Prostate gland (tissue), 2 donors: Measurements from ENCODE around the gene STOML1.

Experiments used
- POLR2AphosphoS5 ChIP-seq: sonication (generic); formaldehyde crosslinking; IDR thresholded peaks from one replicate; pipeline ENCODE4 v1.6.1; 2017; ENCODE audit warnings: antibody characterized with exemption
- TF ChIP-seq, protein P1 (sequence below), 4 experiments: fragments of 200-600 bp in 2 of 4; fragments of 450-650 bp in 2 of 4; sonication (generic) in 2 of 4; IDR thresholded peaks; 1 replicate in 3 of 4; 2 replicates in 1 of 4; pipeline ENCODE4 v1.5.1; 2016 to 2019; ENCODE audit warnings: antibody characterized with exemption in 4 of 4, mild to moderate bottlenecking in 2 of 4, moderate library complexity in 2 of 4

DNA sequence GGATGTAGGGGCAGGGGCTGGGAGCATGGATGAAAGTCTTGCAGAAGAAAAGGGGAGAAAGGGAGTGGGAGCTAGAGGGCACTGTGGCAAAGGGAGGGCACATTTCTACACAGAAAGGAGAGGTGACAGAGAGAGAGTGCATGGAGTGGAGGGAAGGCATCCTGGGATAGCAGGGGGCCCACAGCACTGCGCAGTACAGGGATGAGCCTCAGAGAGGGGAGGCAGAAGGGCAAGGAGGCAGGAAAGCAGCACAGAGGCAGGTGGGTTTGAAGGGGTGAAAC is 5.4 kb downstream of the STOML1 start:
- TF ChIP-seq, protein P1, sequence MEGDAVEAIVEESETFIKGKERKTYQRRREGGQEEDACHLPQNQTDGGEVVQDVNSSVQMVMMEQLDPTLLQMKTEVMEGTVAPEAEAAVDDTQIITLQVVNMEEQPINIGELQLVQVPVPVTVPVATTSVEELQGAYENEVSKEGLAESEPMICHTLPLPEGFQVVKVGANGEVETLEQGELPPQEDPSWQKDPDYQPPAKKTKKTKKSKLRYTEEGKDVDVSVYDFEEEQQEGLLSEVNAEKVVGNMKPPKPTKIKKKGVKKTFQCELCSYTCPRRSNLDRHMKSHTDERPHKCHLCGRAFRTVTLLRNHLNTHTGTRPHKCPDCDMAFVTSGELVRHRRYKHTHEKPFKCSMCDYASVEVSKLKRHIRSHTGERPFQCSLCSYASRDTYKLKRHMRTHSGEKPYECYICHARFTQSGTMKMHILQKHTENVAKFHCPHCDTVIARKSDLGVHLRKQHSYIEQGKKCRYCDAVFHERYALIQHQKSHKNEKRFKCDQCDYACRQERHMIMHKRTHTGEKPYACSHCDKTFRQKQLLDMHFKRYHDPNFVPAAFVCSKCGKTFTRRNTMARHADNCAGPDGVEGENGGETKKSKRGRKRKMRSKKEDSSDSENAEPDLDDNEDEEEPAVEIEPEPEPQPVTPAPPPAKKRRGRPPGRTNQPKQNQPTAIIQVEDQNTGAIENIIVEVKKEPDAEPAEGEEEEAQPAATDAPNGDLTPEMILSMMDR (IDR thresholded peaks at IDR 0.05) = no peak
- no peak for TF ChIP-seq POLR2AphosphoS5
